HepG2 (cell line): ENCODE measurements around the gene FAM81B.

Source experiments
- CREM ChIP-seq, 2 experiments: sonication (generic) in 1 of 2; formaldehyde crosslinking in 1 of 2; IDR thresholded peaks; 2 replicates each; pipeline versions ENCODE4 v1.4.0 to v1.6.1; 2016 to 2020; ENCODE audit warnings: antibody characterized with exemption in 1 of 2, mild to moderate bottlenecking in 1 of 2, missing genetic modification reagents in 1 of 2
- HDAC1 ChIP-seq: sonication (generic); formaldehyde crosslinking; IDR thresholded peaks from 2 replicates; pipeline ENCODE4 v1.5.1; 2020; ENCODE audit warnings: mild to moderate bottlenecking, missing genetic modification reagents
- MNT ChIP-seq: fragments of 450-650 bp; IDR thresholded peaks from 2 replicates; pipeline ENCODE4 v1.6.1; 2016
- MXD1 ChIP-seq: sonication (generic); formaldehyde crosslinking; IDR thresholded peaks from 2 replicates; pipeline ENCODE4 v1.4.0; 2020; ENCODE audit warnings: mild to moderate bottlenecking, missing genetic modification reagents
- RNF219 ChIP-seq: sonication (generic); formaldehyde crosslinking; IDR thresholded peaks from 2 replicates; pipeline ENCODE4 v1.5.0; 2020; ENCODE audit warnings: mild to moderate bottlenecking, missing genetic modification reagents
- ZFP41 ChIP-seq: sonication (generic); formaldehyde crosslinking; IDR thresholded peaks from 2 replicates; pipeline ENCODE4 v1.4.0; 2020; ENCODE audit warnings: mild to moderate bottlenecking, missing genetic modification reagents, borderline replicate concordance
- ZNF274 ChIP-seq: sonication (generic); formaldehyde crosslinking; IDR thresholded peaks from 2 replicates; pipeline ENCODE4 v1.5.1; 2020; ENCODE audit warnings: mild to moderate bottlenecking, missing genetic modification reagents

GRCh38 chr5:95358848-95359247, 32.3 kb upstream of the FAM81B start:
- TF ChIP-seq MXD1 (no peak), HDAC1 (no peak), ZFP41 (CRISPR knock-in tag) (no peak), RNF219 (CRISPR knock-in tag) (no peak), CREM (IDR thresholded peaks at IDR 0.05) (no peak), CREM (CRISPR knock-in tag; IDR thresholded peaks at IDR 0.05) (no peak), MNT (no peak), ZNF274 (CRISPR knock-in tag) (no peak)
